H9 (cell line): ENCODE results near the gene EHD4. TPM values are rescaled to one million over a fixed set of nuclear protein-coding genes. Genes with fewer than 3 reads are reported as not detected.
A peak's percentile ranks its signal among the peaks of the same experiment; 100 is the strongest.

Source experiments
- DNase-seq: peaks from one replicate; pipeline ENCODE4 v3.0.0-alpha.2; 2017
- H2AFZ ChIP-seq: one replicate; pipeline ENCODE4 v1.6.1; 2013; ENCODE audit warnings: mild to moderate bottlenecking, low read length, control low read depth, moderate library complexity
- H2AK5ac ChIP-seq: 2 replicates; pipeline ENCODE4 v1.6.1; 2013; ENCODE audit warnings: low read length, control low read depth, mixed read lengths; ENCODE audit not compliant: insufficient read length
- H2BK120ac ChIP-seq: one replicate; pipeline ENCODE4 v1.6.1; 2013; ENCODE audit warnings: low read depth, mild to moderate bottlenecking, low read length, control low read depth, inconsistent platforms; ENCODE audit not compliant: poor library complexity, severe bottlenecking
- H2BK12ac ChIP-seq: 2 replicates; pipeline ENCODE4 v1.6.1; 2013; ENCODE audit warnings: low read length, control low read depth, mixed read lengths, low read depth; ENCODE audit not compliant: insufficient read length
- H2BK15ac ChIP-seq: 2 replicates; pipeline ENCODE4 v1.6.1; 2013; ENCODE audit warnings: low read depth, low read length, control low read depth
- H2BK20ac ChIP-seq: one replicate; pipeline ENCODE4 v1.6.1; 2013; ENCODE audit warnings: low read depth, mild to moderate bottlenecking, low read length, control low read depth, inconsistent platforms; ENCODE audit not compliant: poor library complexity, severe bottlenecking
- H2BK5ac ChIP-seq: 2 replicates; pipeline ENCODE4 v1.6.1; 2013; ENCODE audit warnings: low read length, control low read depth, mixed read lengths; ENCODE audit not compliant: insufficient read length
- H3K14ac ChIP-seq: 2 replicates; pipeline ENCODE4 v1.6.1; 2013; ENCODE audit warnings: low read length, control low read depth; ENCODE audit not compliant: insufficient read depth
- H3K18ac ChIP-seq: 2 replicates; pipeline ENCODE4 v1.6.1; 2013; ENCODE audit warnings: low read depth, mild to moderate bottlenecking, mixed read lengths, low read length, control low read depth; ENCODE audit not compliant: insufficient read length
- H3K23ac ChIP-seq: 2 replicates; pipeline ENCODE4 v1.6.1; 2013; ENCODE audit warnings: low read length, control low read depth, mixed read lengths, low read depth; ENCODE audit not compliant: insufficient read length
- H3K23me2 ChIP-seq: 2 replicates; pipeline ENCODE4 v1.6.1; 2013; ENCODE audit warnings: low read depth, mild to moderate bottlenecking, mixed read lengths, low read length, control low read depth; ENCODE audit not compliant: insufficient read length, poor library complexity, severe bottlenecking
- H3K27ac ChIP-seq: 2 replicates; pipeline ENCODE4 v1.5.1; 2013; ENCODE audit warnings: low read length, control low read depth, mixed read lengths, low read depth; ENCODE audit not compliant: insufficient read length
- H3K27me3 ChIP-seq: 2 replicates; pipeline ENCODE4 v1.6.1; 2013; ENCODE audit warnings: low read length, control low read depth, inconsistent platforms; ENCODE audit not compliant: insufficient read depth
- H3K4ac ChIP-seq: 2 replicates; pipeline ENCODE4 v1.6.1; 2013; ENCODE audit warnings: low read depth, mild to moderate bottlenecking, control low read depth, inconsistent platforms, low read length, moderate library complexity
- H3K4me1 ChIP-seq: 2 replicates; pipeline ENCODE4 v1.6.1; 2013; ENCODE audit warnings: low read length, control low read depth, inconsistent platforms; ENCODE audit not compliant: insufficient read depth
- H3K4me2 ChIP-seq: 2 replicates; pipeline ENCODE4 v1.6.1; 2013; ENCODE audit warnings: low read length, control low read depth, mixed read lengths; ENCODE audit not compliant: insufficient read length, insufficient read depth
- H3K56ac ChIP-seq: 2 replicates; pipeline ENCODE4 v1.6.1; 2013; ENCODE audit warnings: low read depth, mild to moderate bottlenecking, mixed read lengths, low read length, control low read depth; ENCODE audit not compliant: insufficient read length
- H3K79me1 ChIP-seq: 2 replicates; pipeline ENCODE4 v1.6.1; 2013; ENCODE audit warnings: low read depth, mild to moderate bottlenecking, moderate library complexity, low read length, control low read depth, inconsistent platforms; ENCODE audit not compliant: insufficient read depth, poor library complexity, severe bottlenecking
- H3K79me2 ChIP-seq: 2 replicates; pipeline ENCODE4 v1.6.1; 2013; ENCODE audit warnings: low read length, control low read depth, inconsistent platforms; ENCODE audit not compliant: insufficient read depth
- H3K9ac ChIP-seq: 2 replicates; pipeline ENCODE4 v1.6.1; 2013; ENCODE audit warnings: low read length, control low read depth, mixed read lengths; ENCODE audit not compliant: insufficient read length; ENCODE audit errors: extremely low read depth
- H3K9me3 ChIP-seq: one replicate; pipeline ENCODE4 v1.6.1; 2013; ENCODE audit warnings: low read depth, low read length, inconsistent platforms; ENCODE audit not compliant: control insufficient read depth
- H3T11ph ChIP-seq: one replicate; pipeline ENCODE4 v1.6.1; 2013; ENCODE audit warnings: mild to moderate bottlenecking, low read length, control low read depth, inconsistent platforms
- H4K20me1 ChIP-seq: one replicate; pipeline ENCODE4 v1.6.1; 2013; ENCODE audit not compliant: control insufficient read depth, insufficient read length, insufficient read depth
- H4K5ac ChIP-seq: 2 replicates; pipeline ENCODE4 v1.6.1; 2013; ENCODE audit warnings: low read depth, mild to moderate bottlenecking, mixed read lengths, low read length, control low read depth; ENCODE audit not compliant: insufficient read length
- H4K8ac ChIP-seq: replicated peaks from 2 replicates; pipeline ENCODE4 v1.6.1; 2013; ENCODE audit warnings: low read length, control low read depth, mixed read lengths, low read depth; ENCODE audit not compliant: insufficient read length
- H4K91ac ChIP-seq: 2 replicates; pipeline ENCODE4 v1.6.1; 2013; ENCODE audit warnings: low read depth, mild to moderate bottlenecking, moderate library complexity, mixed read lengths, low read length, control low read depth; ENCODE audit not compliant: insufficient read length
- H3K27ac Mint-ChIP-seq, 3 experiments: 2 replicates in 2 of 3; 3 replicates in 1 of 3; pipeline ENCODE4 v1.8.0; 2020 to 2021; ENCODE audit warnings: mixed read lengths in 3 of 3, mild to moderate bottlenecking in 1 of 3, moderate library complexity in 1 of 3
- H3K27me3 Mint-ChIP-seq: 2 replicates; pipeline ENCODE4 v1.8.0; 2021; ENCODE audit warnings: low read depth, mild to moderate bottlenecking, moderate library complexity, mixed read lengths
- H3K36me3 Mint-ChIP-seq, 3 experiments: 2 replicates in 2 of 3; 3 replicates in 1 of 3; pipeline ENCODE4 v1.8.0; 2020 to 2021; ENCODE audit warnings: low read depth in 3 of 3, mixed read lengths in 3 of 3; ENCODE audit not compliant: insufficient read depth in 1 of 3
- H3K4me1 Mint-ChIP-seq, 2 experiments: 2 replicates each; pipeline ENCODE4 v1.8.0; 2020; ENCODE audit warnings: mixed read lengths in 2 of 2
- H3K4me3 Mint-ChIP-seq, 2 experiments: 2 replicates in 1 of 2; 3 replicates in 1 of 2; pipeline ENCODE4 v1.8.0; 2020 to 2021; ENCODE audit warnings: mild to moderate bottlenecking in 2 of 2, mixed read lengths in 2 of 2, moderate library complexity in 1 of 2
- H3K9me3 Mint-ChIP-seq, 2 experiments: 2 replicates in 1 of 2; 3 replicates in 1 of 2; pipeline ENCODE4 v1.8.0; 2020; ENCODE audit warnings: mild to moderate bottlenecking in 2 of 2, mixed read lengths in 2 of 2, moderate library complexity in 1 of 2
- WGBS: extraction: QIAGEN DNeasy Blood & Tissue Kit; methylation state at CpG from one replicate; pipeline ENCODE4 v1.1.7; 2013; ENCODE audit warnings: missing lambda C conversion rate, low lambda C conversion rate, mixed read lengths; ENCODE audit not compliant: insufficient read length; ENCODE audit errors: extremely low coverage; 5-methylcytosine and 5-hydroxymethylcytosine counted together
- total RNA-seq: library from RNA; stranded (reverse); gene quantifications from 2 replicates; pipeline ENCODE4 v1.2.1, GENCODE V29; 2021
- TF ChIP-seq, protein P1 (sequence below): fragments of 200-600 bp; sonication (generic); conservative IDR thresholded peaks from 3 replicates; pipeline ENCODE4 v1.8.0; 2021; ENCODE audit warnings: antibody characterized with exemption, mild to moderate bottlenecking

EHD4 gene
- total RNA-seq, 1 experiment from 2014 or later: 22.9 TPM

DNA sequence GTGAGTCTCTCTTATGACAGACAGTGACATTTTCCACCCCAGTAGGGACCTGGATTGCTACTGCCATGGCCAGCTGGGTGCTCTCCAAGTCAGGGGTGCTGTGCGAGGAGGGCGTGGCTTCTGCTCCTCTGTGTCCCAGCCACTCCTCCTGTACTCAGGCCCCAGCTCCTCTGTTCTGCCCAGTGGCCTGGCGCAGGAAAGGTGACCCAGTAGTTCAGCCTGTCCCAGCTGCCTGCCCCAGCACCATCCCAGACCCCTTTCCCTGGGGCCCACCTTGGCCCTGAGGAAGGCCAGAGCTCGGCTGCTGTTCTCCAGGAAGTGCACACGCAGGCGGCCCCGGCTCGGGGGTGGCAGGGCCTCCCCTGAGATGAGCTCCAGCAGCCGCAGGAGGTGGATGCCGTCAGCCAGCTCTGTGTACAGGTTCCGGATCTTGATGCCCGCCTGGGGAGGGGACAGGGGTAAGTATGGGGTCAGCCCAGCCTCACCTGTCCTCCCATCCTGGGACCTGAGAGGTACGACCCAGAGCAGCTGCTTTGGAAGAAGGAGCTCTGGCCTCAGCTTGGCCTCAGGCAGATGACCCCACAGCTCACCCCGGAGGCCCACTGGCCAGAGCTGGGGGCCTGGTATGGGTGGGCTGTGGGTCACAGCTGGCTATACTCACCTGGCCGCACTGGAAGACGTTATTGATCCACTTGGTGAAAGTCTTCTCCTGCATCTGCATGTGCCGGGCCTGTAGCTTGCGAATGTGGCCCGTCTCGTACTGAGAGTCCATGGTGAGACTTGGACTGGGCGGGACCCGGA is 79.5 kb downstream of the EHD4 start:
- Histone ChIP-seq H3T11ph (no peak overlapping the region), H4K5ac (no peak overlapping the region), H3K9ac (no peak overlapping the region), H2BK20ac (no peak overlapping the region), H3K4ac (no peak overlapping the region), H3K9me3 (no peaks in the 10 kb centered on the region), H3K4me1 (no peaks in the 10 kb centered on the region), H2BK15ac (no peak overlapping the region), H3K14ac (no peak overlapping the region), H2BK120ac (no peak overlapping the region), H3K56ac (no peak overlapping the region), H4K20me1 (no peaks in the 10 kb centered on the region), H3K27ac (no peak overlapping the region), H4K91ac (no peak overlapping the region), H3K79me1 (no peaks in the 10 kb centered on the region), H4K8ac (no peak overlapping the region), H3K27me3 (no peaks in the 10 kb centered on the region), H3K4me2 (no peak overlapping the region), H2AFZ (no peak overlapping the region), H3K18ac (no peak overlapping the region), H2BK5ac (no peak overlapping the region), H2BK12ac (no peak overlapping the region), H3K79me2 (no peaks in the 10 kb centered on the region), H3K23me2 (no peaks in the 10 kb centered on the region), H3K23ac (no peak overlapping the region), H2AK5ac (no peak overlapping the region)
- Mint-ChIP-seq H3K4me3 (no peak overlapping the region), H3K9me3 (no peaks in the 10 kb centered on the region; a peak in 1 of 5 replicates), H3K27me3 (peaks cover 1% of the 10 kb centered on the region; the same call in 1 of the 2 replicates), H3K4me1 (peaks cover 11 to 18% of the 10 kb centered on the region in 2 experiments), H3K27ac (peak overlapping the region in 2 of 3 experiments; percentile 44 to 84; a peak in 1 of 7 replicates), H3K36me3 (peaks cover 0 to 7% (median 0%) of the 10 kb centered on the region in 3 experiments; a peak in 2 of 7 replicates)
- WGBS: no CpG with 5 or more reads among the region's 22 CpGs
- TF ChIP-seq, protein P1, sequence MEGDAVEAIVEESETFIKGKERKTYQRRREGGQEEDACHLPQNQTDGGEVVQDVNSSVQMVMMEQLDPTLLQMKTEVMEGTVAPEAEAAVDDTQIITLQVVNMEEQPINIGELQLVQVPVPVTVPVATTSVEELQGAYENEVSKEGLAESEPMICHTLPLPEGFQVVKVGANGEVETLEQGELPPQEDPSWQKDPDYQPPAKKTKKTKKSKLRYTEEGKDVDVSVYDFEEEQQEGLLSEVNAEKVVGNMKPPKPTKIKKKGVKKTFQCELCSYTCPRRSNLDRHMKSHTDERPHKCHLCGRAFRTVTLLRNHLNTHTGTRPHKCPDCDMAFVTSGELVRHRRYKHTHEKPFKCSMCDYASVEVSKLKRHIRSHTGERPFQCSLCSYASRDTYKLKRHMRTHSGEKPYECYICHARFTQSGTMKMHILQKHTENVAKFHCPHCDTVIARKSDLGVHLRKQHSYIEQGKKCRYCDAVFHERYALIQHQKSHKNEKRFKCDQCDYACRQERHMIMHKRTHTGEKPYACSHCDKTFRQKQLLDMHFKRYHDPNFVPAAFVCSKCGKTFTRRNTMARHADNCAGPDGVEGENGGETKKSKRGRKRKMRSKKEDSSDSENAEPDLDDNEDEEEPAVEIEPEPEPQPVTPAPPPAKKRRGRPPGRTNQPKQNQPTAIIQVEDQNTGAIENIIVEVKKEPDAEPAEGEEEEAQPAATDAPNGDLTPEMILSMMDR: no peak
- no peak for DNase-seq
